Liver (tissue), 9 donors: ENCODE data around the gene ATP6AP1. TPM values are rescaled to one million over a fixed set of nuclear protein-coding genes. Genes with fewer than 3 reads are reported as not detected.

Source experiments
- DNase-seq: peaks from one replicate; pipeline ENCODE4 v3.0.0-alpha.2; 2017; ENCODE audit warnings: low spot score
- H3K27ac ChIP-seq, 2 donors: one replicate each; pipeline ENCODE4 v1.7.0; 2013; ENCODE audit warnings: inconsistent platforms in 2 of 2, low read length in 2 of 2, control low read depth in 1 of 2, low read depth in 1 of 2, mild to moderate bottlenecking in 1 of 2
- H3K27me3 ChIP-seq, 4 donors: one replicate each; pipeline versions ENCODE4 v1.6.1 to v1.7.0; 2013; ENCODE audit warnings: low read length in 3 of 4, inconsistent platforms in 1 of 4, mild to moderate bottlenecking in 1 of 4, moderate library complexity in 1 of 4; ENCODE audit not compliant: control insufficient read depth in 4 of 4, insufficient read depth in 4 of 4
- H3K36me3 ChIP-seq, 4 donors: one replicate each; pipeline versions ENCODE4 v1.6.1 to v1.7.0; 2013; ENCODE audit warnings: low read length in 3 of 4, mild to moderate bottlenecking in 3 of 4, low read depth in 1 of 4, moderate library complexity in 1 of 4; ENCODE audit not compliant: control insufficient read depth in 4 of 4, insufficient read depth in 3 of 4
- H3K4me1 ChIP-seq, 4 donors: one replicate each; pipeline versions ENCODE4 v1.6.1 to v1.7.0; 2013; ENCODE audit warnings: low read length in 3 of 4, mild to moderate bottlenecking in 3 of 4, moderate library complexity in 1 of 4; ENCODE audit not compliant: control insufficient read depth in 4 of 4, insufficient read depth in 4 of 4
- H3K4me3 ChIP-seq, 3 donors: one replicate each; pipeline versions ENCODE4 v1.6.1 to v1.7.0; 2013; ENCODE audit warnings: low read length in 3 of 3, control low read depth in 1 of 3, low read depth in 1 of 3, mild to moderate bottlenecking in 1 of 3
- H3K9ac ChIP-seq, 2 donors: one replicate each; pipeline ENCODE4 v1.7.0; 2013; ENCODE audit warnings: low read length in 2 of 2, mild to moderate bottlenecking in 2 of 2, moderate library complexity in 2 of 2, control low read depth in 1 of 2, low read depth in 1 of 2
- H3K9me3 ChIP-seq, 4 donors: one replicate each; pipeline versions ENCODE4 v1.6.1 to v1.7.0; 2013; ENCODE audit warnings: low read length in 3 of 4; ENCODE audit not compliant: control insufficient read depth in 4 of 4
- ATF3 ChIP-seq: IDR thresholded peaks from 2 replicates; pipeline ENCODE4 v1.6.1; 2016; ENCODE audit warnings: antibody characterized with exemption
- EGR1 ChIP-seq, 2 donors: IDR thresholded peaks; 2 replicates each; pipeline ENCODE4 v1.6.1; 2016 to 2018; ENCODE audit warnings: antibody characterized with exemption in 2 of 2, low read depth in 2 of 2
- FOXA1 ChIP-seq: IDR thresholded peaks from 2 replicates; pipeline ENCODE4 v1.6.1; 2016; ENCODE audit warnings: antibody characterized with exemption
- FOXA2 ChIP-seq: IDR thresholded peaks from 2 replicates; pipeline ENCODE4 v1.6.1; 2016; ENCODE audit warnings: antibody characterized with exemption
- GABPA ChIP-seq, 2 donors: IDR thresholded peaks in 1 of 2; conservative IDR thresholded peaks in 1 of 2; 2 replicates each; pipeline ENCODE4 v1.6.1; 2016; ENCODE audit warnings: antibody characterized with exemption in 2 of 2, mild to moderate bottlenecking in 1 of 2, moderate library complexity in 1 of 2
- HNF4A ChIP-seq, 2 donors: conservative IDR thresholded peaks; 2 replicates each; pipeline ENCODE4 v1.6.1; 2016; ENCODE audit warnings: antibody characterized with exemption in 2 of 2, mild to moderate bottlenecking in 2 of 2
- JUND ChIP-seq, 2 donors: IDR thresholded peaks; 2 replicates each; pipeline ENCODE4 v1.6.1; 2016; ENCODE audit warnings: antibody characterized with exemption in 2 of 2
- NR2F2 ChIP-seq: IDR thresholded peaks from 2 replicates; pipeline ENCODE4 v1.6.1; 2016; ENCODE audit warnings: antibody characterized with exemption
- RAD21 ChIP-seq, 2 donors: IDR thresholded peaks; 2 replicates each; pipeline ENCODE4 v1.6.1; 2016; ENCODE audit warnings: antibody characterized with exemption in 2 of 2, mild to moderate bottlenecking in 2 of 2
- RXRA ChIP-seq, 2 donors: IDR thresholded peaks; 2 replicates each; pipeline ENCODE4 v1.6.1; 2017 to 2018; ENCODE audit warnings: antibody characterized with exemption in 2 of 2, mild to moderate bottlenecking in 1 of 2
- SP1 ChIP-seq: IDR thresholded peaks from 2 replicates; pipeline ENCODE4 v1.6.1; 2018; ENCODE audit warnings: antibody characterized with exemption, mild to moderate bottlenecking
- TAF1 ChIP-seq: conservative IDR thresholded peaks from 2 replicates; pipeline ENCODE4 v1.6.1; 2016; ENCODE audit warnings: antibody characterized with exemption, mild to moderate bottlenecking
- YY1 ChIP-seq: IDR thresholded peaks from 2 replicates; pipeline ENCODE4 v1.6.1; 2016; ENCODE audit warnings: antibody characterized with exemption, mild to moderate bottlenecking
- WGBS: extraction: QIAGEN DNeasy Blood & Tissue Kit; methylation state at CpG from one replicate; pipeline ENCODE4 v1.1.7; 2013; 5-methylcytosine and 5-hydroxymethylcytosine counted together
- polyA plus RNA-seq, 2 donors: library from polyadenylated mRNA; stranded (reverse) in 1 of 2; unstranded in 1 of 2; fragments of 200-250 nt in 1 of 2; fragments of >200 nt in 1 of 2; fragmentation: Nextera tagmentation in 1 of 2; extraction: Ambion mirVana in 1 of 2; gene quantifications; one replicate each; pipeline versions ENCODE4 v1.2.1 to v1.2.3, GENCODE V29; 2013 to 2015
- total RNA-seq, 2 donors: library from RNA; depleted of rRNA; stranded (reverse); fragments of >200 nt; gene quantifications; one replicate each; pipeline ENCODE4 v1.2.3, GENCODE V29; 2014
- TF ChIP-seq, protein P1 (sequence below): fragments of 150-350 bp; IDR thresholded peaks from 2 replicates; pipeline ENCODE4 v1.5.1; 2017; ENCODE audit warnings: improper control_type of control experiment, low read depth, low read length; ENCODE audit not compliant: missing input control
- TF ChIP-seq, protein P2 (sequence below): IDR thresholded peaks from 2 replicates; pipeline ENCODE4 v1.6.1; 2016; ENCODE audit warnings: antibody characterized with exemption, mild to moderate bottlenecking
- TF ChIP-seq, protein P3 (sequence below): IDR thresholded peaks from 2 replicates; pipeline ENCODE4 v1.6.1; 2016; ENCODE audit warnings: antibody characterized with exemption
- TF ChIP-seq, protein P4 (sequence below): IDR thresholded peaks from 2 replicates; pipeline ENCODE4 v1.6.1; 2016; ENCODE audit warnings: antibody characterized with exemption
- donor health status: healthy.
- donor health status: healthy.
- donor health status: healthy.
- donor health status: healthy.
- donor health status: healthy.

The ATP6AP1 gene
- total and polyA plus RNA-seq, 4 donors: 35.2 to 43.3 (median 40.8) TPM

GRCh38 chrX:154448484-154448883, 20.0 kb downstream of the ATP6AP1 start:
- Histone ChIP-seq H3K36me3 (peaks cover 0 to 24% (median 8%) of the 10 kb centered on the region in 4 donors), H3K9me3 (no peaks in the 10 kb centered on the region), H3K27me3 (no peaks in the 10 kb centered on the region), H3K27ac (no peak overlapping the region), H3K9ac (no peak overlapping the region), H3K4me1 (peaks cover 4 to 11% (median 8%) of the 10 kb centered on the region in 4 donors), H3K4me3 (no peak overlapping the region)
- no peak for DNase-seq
- TF ChIP-seq ATF3 (no peak), RXRA (IDR thresholded peaks at IDR 0.05) (no peak), RAD21 (IDR thresholded peaks at IDR 0.05) (no peak), JUND (IDR thresholded peaks at IDR 0.05) (no peak), FOXA1 (no peak), HNF4A (conservative IDR thresholded peaks at IDR 0.05) (no peak), NR2F2 (no peak), FOXA2 (no peak), SP1 (no peak), YY1 (no peak), GABPA (IDR thresholded peaks at IDR 0.05 in 1 of 2, conservative IDR thresholded peaks at IDR 0.05 in 1 of 2) (no peak), EGR1 (IDR thresholded peaks at IDR 0.05; ENCODE audit: low read depth in 2 of 2) (no peak), TAF1 (no peak)
- TF ChIP-seq, protein P1, sequence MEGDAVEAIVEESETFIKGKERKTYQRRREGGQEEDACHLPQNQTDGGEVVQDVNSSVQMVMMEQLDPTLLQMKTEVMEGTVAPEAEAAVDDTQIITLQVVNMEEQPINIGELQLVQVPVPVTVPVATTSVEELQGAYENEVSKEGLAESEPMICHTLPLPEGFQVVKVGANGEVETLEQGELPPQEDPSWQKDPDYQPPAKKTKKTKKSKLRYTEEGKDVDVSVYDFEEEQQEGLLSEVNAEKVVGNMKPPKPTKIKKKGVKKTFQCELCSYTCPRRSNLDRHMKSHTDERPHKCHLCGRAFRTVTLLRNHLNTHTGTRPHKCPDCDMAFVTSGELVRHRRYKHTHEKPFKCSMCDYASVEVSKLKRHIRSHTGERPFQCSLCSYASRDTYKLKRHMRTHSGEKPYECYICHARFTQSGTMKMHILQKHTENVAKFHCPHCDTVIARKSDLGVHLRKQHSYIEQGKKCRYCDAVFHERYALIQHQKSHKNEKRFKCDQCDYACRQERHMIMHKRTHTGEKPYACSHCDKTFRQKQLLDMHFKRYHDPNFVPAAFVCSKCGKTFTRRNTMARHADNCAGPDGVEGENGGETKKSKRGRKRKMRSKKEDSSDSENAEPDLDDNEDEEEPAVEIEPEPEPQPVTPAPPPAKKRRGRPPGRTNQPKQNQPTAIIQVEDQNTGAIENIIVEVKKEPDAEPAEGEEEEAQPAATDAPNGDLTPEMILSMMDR: no peak
- TF ChIP-seq, protein P2, sequence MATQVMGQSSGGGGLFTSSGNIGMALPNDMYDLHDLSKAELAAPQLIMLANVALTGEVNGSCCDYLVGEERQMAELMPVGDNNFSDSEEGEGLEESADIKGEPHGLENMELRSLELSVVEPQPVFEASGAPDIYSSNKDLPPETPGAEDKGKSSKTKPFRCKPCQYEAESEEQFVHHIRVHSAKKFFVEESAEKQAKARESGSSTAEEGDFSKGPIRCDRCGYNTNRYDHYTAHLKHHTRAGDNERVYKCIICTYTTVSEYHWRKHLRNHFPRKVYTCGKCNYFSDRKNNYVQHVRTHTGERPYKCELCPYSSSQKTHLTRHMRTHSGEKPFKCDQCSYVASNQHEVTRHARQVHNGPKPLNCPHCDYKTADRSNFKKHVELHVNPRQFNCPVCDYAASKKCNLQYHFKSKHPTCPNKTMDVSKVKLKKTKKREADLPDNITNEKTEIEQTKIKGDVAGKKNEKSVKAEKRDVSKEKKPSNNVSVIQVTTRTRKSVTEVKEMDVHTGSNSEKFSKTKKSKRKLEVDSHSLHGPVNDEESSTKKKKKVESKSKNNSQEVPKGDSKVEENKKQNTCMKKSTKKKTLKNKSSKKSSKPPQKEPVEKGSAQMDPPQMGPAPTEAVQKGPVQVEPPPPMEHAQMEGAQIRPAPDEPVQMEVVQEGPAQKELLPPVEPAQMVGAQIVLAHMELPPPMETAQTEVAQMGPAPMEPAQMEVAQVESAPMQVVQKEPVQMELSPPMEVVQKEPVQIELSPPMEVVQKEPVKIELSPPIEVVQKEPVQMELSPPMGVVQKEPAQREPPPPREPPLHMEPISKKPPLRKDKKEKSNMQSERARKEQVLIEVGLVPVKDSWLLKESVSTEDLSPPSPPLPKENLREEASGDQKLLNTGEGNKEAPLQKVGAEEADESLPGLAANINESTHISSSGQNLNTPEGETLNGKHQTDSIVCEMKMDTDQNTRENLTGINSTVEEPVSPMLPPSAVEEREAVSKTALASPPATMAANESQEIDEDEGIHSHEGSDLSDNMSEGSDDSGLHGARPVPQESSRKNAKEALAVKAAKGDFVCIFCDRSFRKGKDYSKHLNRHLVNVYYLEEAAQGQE: no peak
- TF ChIP-seq, protein P3, sequence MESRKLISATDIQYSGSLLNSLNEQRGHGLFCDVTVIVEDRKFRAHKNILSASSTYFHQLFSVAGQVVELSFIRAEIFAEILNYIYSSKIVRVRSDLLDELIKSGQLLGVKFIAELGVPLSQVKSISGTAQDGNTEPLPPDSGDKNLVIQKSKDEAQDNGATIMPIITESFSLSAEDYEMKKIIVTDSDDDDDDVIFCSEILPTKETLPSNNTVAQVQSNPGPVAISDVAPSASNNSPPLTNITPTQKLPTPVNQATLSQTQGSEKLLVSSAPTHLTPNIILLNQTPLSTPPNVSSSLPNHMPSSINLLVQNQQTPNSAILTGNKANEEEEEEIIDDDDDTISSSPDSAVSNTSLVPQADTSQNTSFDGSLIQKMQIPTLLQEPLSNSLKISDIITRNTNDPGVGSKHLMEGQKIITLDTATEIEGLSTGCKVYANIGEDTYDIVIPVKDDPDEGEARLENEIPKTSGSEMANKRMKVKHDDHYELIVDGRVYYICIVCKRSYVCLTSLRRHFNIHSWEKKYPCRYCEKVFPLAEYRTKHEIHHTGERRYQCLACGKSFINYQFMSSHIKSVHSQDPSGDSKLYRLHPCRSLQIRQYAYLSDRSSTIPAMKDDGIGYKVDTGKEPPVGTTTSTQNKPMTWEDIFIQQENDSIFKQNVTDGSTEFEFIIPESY: no peak
- TF ChIP-seq, protein P4, sequence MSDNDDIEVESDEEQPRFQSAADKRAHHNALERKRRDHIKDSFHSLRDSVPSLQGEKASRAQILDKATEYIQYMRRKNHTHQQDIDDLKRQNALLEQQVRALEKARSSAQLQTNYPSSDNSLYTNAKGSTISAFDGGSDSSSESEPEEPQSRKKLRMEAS: no peak
- 95% methylated on average over 14 of the region's 14 CpGs for WGBS

- 97% methylated on average over 18 of the region's 18 CpGs for WGBS
- Histone ChIP-seq H3K4me1 (peaks cover 4 to 9% (median 5%) of the 10 kb centered on the region in 4 donors), H3K9me3 (no peaks in the 10 kb centered on the region), H3K9ac (no peak overlapping the region), H3K36me3 (peaks cover 0 to 24% (median 8%) of the 10 kb centered on the region in 4 donors), H3K27ac (no peak overlapping the region), H3K27me3 (no peaks in the 10 kb centered on the region), H3K4me3 (no peak overlapping the region)
- no peak for DNase-seq
- TF ChIP-seq RAD21 (IDR thresholded peaks at IDR 0.05): no peak
Observed at GRCh38 chrX:154449618-154450017, 21.1 kb downstream of the ATP6AP1 start.
